Measurements from ENCODE around the gene KRT84.

KRT84 gene

GRCh38 chr12:52401526-52401925 is 16.1 kb upstream of the KRT84 start:
- H3K9me3 ChIP-seq (ENCODE audit: control insufficient read depth, insufficient read depth, low read depth, low read length) = no peaks in the 10 kb centered on the region
- no peak for TF ChIP-seq ZNF280D (tag by site-specific recombination; IDR thresholded peaks at IDR 0.05)
- no peak for TF ChIP-seq ZNF837 (tag by site-specific recombination; IDR thresholded peaks at IDR 0.05)
- no peak for TF ChIP-seq ZNF830 (tag by site-specific recombination; IDR thresholded peaks at IDR 0.05; ENCODE audit: low read depth)
- H3K36me3 ChIP-seq (ENCODE audit: control insufficient read depth in 2 of 2, insufficient read depth in 1 of 2, low read length in 2 of 2) = no peaks in the 10 kb centered on the region
- POLR2A ChIA-PET = no interaction called here
- H3K27ac ChIP-seq (ENCODE audit: extremely low read depth, low read depth, low read length) = no peak overlapping the region
- H3K4me3 ChIP-seq (ENCODE audit: low read depth, low read length) = no peak overlapping the region
- H3K4me1 ChIP-seq (ENCODE audit: control insufficient read depth, insufficient read depth, low read length) = no peaks in the 10 kb centered on the region
- CTCF ChIA-PET = interaction anchor here (0.7 to 1.2 kb wide), 6 partner anchors 12 to 477 kb away, joined by 3 to 7 read pairs (median 4); no protein-coding TSS in a partner anchor

- no peak overlapping the region for H3K27ac ChIP-seq (ENCODE audit: extremely low read depth, low read depth, low read length)
- no peaks in the 10 kb centered on the region for H3K9me3 ChIP-seq (ENCODE audit: control insufficient read depth, insufficient read depth, low read depth, low read length)
- CTCF ChIA-PET = interaction anchor here (0.6 to 1.1 kb wide), 6 partner anchors 18 to 478 kb away, joined by 3 to 7 read pairs (median 4); no protein-coding TSS in a partner anchor
- TF ChIP-seq BCL11A (tag by site-specific recombination; IDR thresholded peaks at IDR 0.05; ENCODE audit: low read depth) (no peak), ELK4 (IDR thresholded peaks at IDR 0.05; ENCODE audit: borderline replicate concordance, low read depth, low read length) (no peak), ZNF146 (tag by site-specific recombination; IDR thresholded peaks at IDR 0.05) (no peak), ZNF10 (tag by site-specific recombination; IDR thresholded peaks at IDR 0.05) (no peak), ZNF510 (tag by site-specific recombination; IDR thresholded peaks at IDR 0.05; ENCODE audit: insufficient replicate concordance) (no peak), ZNF660 (tag by site-specific recombination; IDR thresholded peaks at IDR 0.05) (no peak), SCRT2 (tag by site-specific recombination; IDR thresholded peaks at IDR 0.05) (no peak), ZBTB6 (tag by site-specific recombination; IDR thresholded peaks at IDR 0.05) (no peak), ZNF211 (tag by site-specific recombination; IDR thresholded peaks at IDR 0.05; ENCODE audit: low read depth) (no peak), ZNF311 (tag by site-specific recombination; IDR thresholded peaks at IDR 0.05; ENCODE audit: borderline replicate concordance) (no peak), ZNF155 (tag by site-specific recombination; IDR thresholded peaks at IDR 0.05) (no peak), ZNF768 (tag by site-specific recombination; IDR thresholded peaks at IDR 0.05) (no peak)
- no peaks in the 10 kb centered on the region for H3K36me3 ChIP-seq (ENCODE audit: control insufficient read depth in 2 of 2, insufficient read depth in 1 of 2, low read length in 2 of 2)
- H3K4me1 ChIP-seq (ENCODE audit: control insufficient read depth, insufficient read depth, low read length) = no peaks in the 10 kb centered on the region
- H3K4me3 ChIP-seq (ENCODE audit: low read depth, low read length) = no peak overlapping the region
- POLR2A ChIA-PET = no interaction called here
Observed at GRCh38 chr12:52400906-52401305, 15.5 kb upstream of the KRT84 start.

- Histone ChIP-seq H3K4me3 (ENCODE audit: low read depth, low read length) (no peak overlapping the region), H3K36me3 (ENCODE audit: control insufficient read depth in 2 of 2, insufficient read depth in 1 of 2, low read length in 2 of 2) (no peaks in the 10 kb centered on the region), H3K9me3 (ENCODE audit: control insufficient read depth, insufficient read depth, low read depth, low read length) (no peaks in the 10 kb centered on the region), H3K4me1 (ENCODE audit: control insufficient read depth, insufficient read depth, low read length) (no peaks in the 10 kb centered on the region), H3K27ac (ENCODE audit: extremely low read depth, low read depth, low read length) (no peak overlapping the region)
- TF ChIP-seq BCL6B (tag by site-specific recombination; IDR thresholded peaks at IDR 0.05) = no peak
- TF ChIP-seq ZIC2 (tag by site-specific recombination; IDR thresholded peaks at IDR 0.05) = peak; percentile 13; the same call in 1 of the 2 replicates
- POLR2A ChIA-PET = no interaction called here
- CTCF ChIA-PET = interaction anchor here (1.1 to 1.6 kb wide), 2 partner anchors 27 to 471 kb away, joined by 4 read pairs; no protein-coding TSS in a partner anchor
Observed at GRCh38 chr12:52399756-52400155, 14.3 kb upstream of the KRT84 start.

All from HEK293 (cell line).